CD4-positive, CD25-positive, alpha-beta regulatory T cell (primary cell): ENCODE measurements around the gene CAMTA1. TPM values are rescaled to one million over a fixed set of nuclear protein-coding genes. Genes with fewer than 3 reads are reported as not detected.
A peak's percentile ranks its signal among the peaks of the same experiment; 100 is the strongest.

Experiments
- ATAC-seq, 2 donors: fragments of 150-1000 bp; cut with Tn5 transposase; one replicate each; pipeline ENCODE4 v1.10.0; 2021; ENCODE audit warnings: low read depth in 2 of 2, moderate number of reproducible peaks in 2 of 2, moderate library complexity in 1 of 2
- DNase-seq, 3 donors: peaks; one replicate each; pipeline versions ENCODE4 v3.0.0 to v3.0.0-alpha.2; 2012 to 2022; ENCODE audit warnings: mixed read lengths in 1 of 3
- H3K27ac ChIP-seq: one replicate; pipeline ENCODE4 v1.7.0; 2013; ENCODE audit warnings: mild to moderate bottlenecking, low read length; ENCODE audit not compliant: insufficient read depth, poor library complexity, severe bottlenecking
- H3K27me3 ChIP-seq: one replicate; pipeline ENCODE4 v1.7.0; 2013; ENCODE audit warnings: low read length; ENCODE audit not compliant: control insufficient read depth, insufficient read depth
- H3K36me3 ChIP-seq: one replicate; pipeline ENCODE4 v1.7.0; 2013; ENCODE audit warnings: mild to moderate bottlenecking, low read length, moderate library complexity; ENCODE audit not compliant: control insufficient read depth, insufficient read depth
- H3K4me1 ChIP-seq: 2 replicates; pipeline ENCODE4 v1.7.0; 2013; ENCODE audit warnings: mild to moderate bottlenecking, low read length; ENCODE audit not compliant: insufficient read depth, control insufficient read depth, poor library complexity, severe bottlenecking
- H3K4me3 ChIP-seq: one replicate; pipeline ENCODE4 v1.7.0; 2013; ENCODE audit warnings: low read depth, mild to moderate bottlenecking, low read length, moderate library complexity
- H3K9me3 ChIP-seq, 2 experiments: 1 replicate in 1 of 2; 2 replicates in 1 of 2; pipeline ENCODE4 v1.7.0; 2013; ENCODE audit warnings: low read length in 2 of 2, mild to moderate bottlenecking in 1 of 2, moderate library complexity in 1 of 2; ENCODE audit not compliant: control insufficient read depth in 2 of 2
- H3K27ac Mint-ChIP-seq, 3 donors: one replicate each; pipeline ENCODE4 v1.8.0; 2020 to 2022; ENCODE audit warnings: mild to moderate bottlenecking in 3 of 3, mixed read lengths in 3 of 3, moderate library complexity in 2 of 3
- H3K27me3 Mint-ChIP-seq: one replicate; pipeline ENCODE4 v1.8.0; 2022; ENCODE audit warnings: mild to moderate bottlenecking, mixed read lengths
- H3K36me3 Mint-ChIP-seq: one replicate; pipeline ENCODE4 v1.8.0; 2020; ENCODE audit warnings: mixed read lengths
- H3K4me1 Mint-ChIP-seq, 4 donors: one replicate each; pipeline ENCODE4 v1.8.0; 2020 to 2022; ENCODE audit warnings: mixed read lengths in 4 of 4, mild to moderate bottlenecking in 1 of 4
- H3K4me3 Mint-ChIP-seq, 4 donors: one replicate each; pipeline ENCODE4 v1.8.0; 2020 to 2022; ENCODE audit warnings: mild to moderate bottlenecking in 4 of 4, mixed read lengths in 4 of 4, moderate library complexity in 3 of 4
- H3K9me3 Mint-ChIP-seq, 7 donors: one replicate each; pipeline ENCODE4 v1.8.0; 2020 to 2022; ENCODE audit warnings: mixed read lengths in 7 of 7, mild to moderate bottlenecking in 3 of 7, moderate library complexity in 2 of 7
- polyA plus RNA-seq, 4 donors: library from polyadenylated mRNA; unstranded; fragments of 300-500 nt; fragmentation: Illumina TruSeq; gene quantifications; one replicate each; pipeline ENCODE4 v1.2.3, GENCODE V29; 2021
- total RNA-seq: library from RNA; stranded (reverse); gene quantifications from one replicate; pipeline ENCODE4 v1.2.3, GENCODE V29; 2022

Gene CAMTA1
- total and polyA plus RNA-seq, 5 donors from 2014 or later, result 48.8 to 112 (median 80.0) TPM

DNA sequence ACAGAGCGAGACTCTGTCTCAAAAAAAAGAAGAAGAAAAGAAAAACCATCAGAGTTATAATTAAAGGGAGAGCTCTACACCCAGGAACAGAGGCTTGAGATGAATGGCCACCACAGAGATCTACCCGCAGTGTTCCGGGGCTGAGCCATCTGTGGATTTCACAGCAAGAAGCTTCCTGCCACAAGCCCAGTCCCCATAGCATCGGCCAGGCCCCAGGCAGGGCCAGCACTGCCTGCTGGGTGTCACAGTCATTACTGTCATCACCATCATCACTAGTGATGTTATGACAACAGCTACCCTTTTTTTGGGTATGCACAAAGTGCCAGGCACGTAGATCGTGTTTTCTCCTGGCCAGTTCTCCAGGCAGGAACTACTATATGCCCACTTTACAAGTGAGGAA lies 874.3 kb downstream of the CAMTA1 start:
- Mint-ChIP-seq H3K27ac (peak overlapping the region in 1 of 3 donors; percentile 14), H3K4me1 (no peaks in the 10 kb centered on the region), H3K27me3 (peaks cover 4% of the 10 kb centered on the region), H3K9me3 (no peaks in the 10 kb centered on the region), H3K4me3 (no peak overlapping the region), H3K36me3 (no peaks in the 10 kb centered on the region)
- Histone ChIP-seq H3K27ac (no peak overlapping the region), H3K27me3 (no peaks in the 10 kb centered on the region), H3K9me3 (no peaks in the 10 kb centered on the region), H3K4me3 (no peak overlapping the region), H3K4me1 (no peaks in the 10 kb centered on the region), H3K36me3 (no peaks in the 10 kb centered on the region)
- DNase-seq, result no peak
- no peak for ATAC-seq

- no peak for ATAC-seq
- Mint-ChIP-seq H3K27ac (no peak overlapping the region), H3K4me3 (no peak overlapping the region), H3K36me3 (no peaks in the 10 kb centered on the region), H3K4me1 (peaks cover 0 to 6% (median 0%) of the 10 kb centered on the region in 4 donors), H3K27me3 (peaks cover 4% of the 10 kb centered on the region), H3K9me3 (peaks cover 0 to 1% (median 0%) of the 10 kb centered on the region in 7 donors)
- Histone ChIP-seq H3K27me3 (no peaks in the 10 kb centered on the region), H3K4me3 (no peak overlapping the region), H3K36me3 (no peaks in the 10 kb centered on the region), H3K9me3 (no peaks in the 10 kb centered on the region), H3K27ac (no peak overlapping the region), H3K4me1 (peaks cover 6% of the 10 kb centered on the region)
- no peak for DNase-seq
These were observed 878.3 kb downstream of the CAMTA1 start for GRCh38 chr1:7663451-7664146.

DNA sequence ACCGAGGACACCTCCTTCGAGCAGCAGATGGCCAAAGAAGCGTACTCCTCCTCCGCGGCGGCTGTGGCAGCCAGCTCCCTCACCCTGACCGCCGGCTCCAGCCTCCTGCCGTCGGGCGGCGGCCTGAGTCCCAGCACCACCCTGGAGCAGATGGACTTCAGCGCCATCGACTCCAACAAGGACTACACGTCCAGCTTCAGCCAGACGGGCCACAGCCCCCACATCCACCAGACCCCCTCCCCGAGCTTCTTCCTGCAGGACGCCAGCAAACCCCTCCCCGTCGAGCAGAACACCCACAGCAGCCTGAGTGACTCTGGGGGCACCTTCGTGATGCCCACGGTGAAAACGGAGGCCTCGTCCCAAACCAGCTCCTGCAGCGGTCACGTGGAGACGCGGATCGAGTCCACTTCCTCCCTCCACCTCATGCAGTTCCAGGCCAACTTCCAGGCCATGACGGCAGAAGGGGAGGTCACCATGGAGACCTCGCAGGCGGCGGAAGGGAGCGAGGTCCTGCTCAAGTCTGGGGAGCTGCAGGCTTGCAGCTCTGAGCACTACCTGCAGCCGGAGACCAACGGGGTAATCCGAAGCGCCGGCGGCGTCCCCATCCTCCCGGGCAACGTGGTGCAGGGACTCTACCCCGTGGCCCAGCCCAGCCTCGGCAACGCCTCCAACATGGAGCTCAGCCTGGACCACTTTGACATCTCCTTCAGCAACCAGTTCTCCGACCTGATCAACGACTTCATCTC lies 879.1 kb downstream of the CAMTA1 start:
- Mint-ChIP-seq H3K9me3 (peaks cover 0 to 1% (median 0%) of the 10 kb centered on the region in 7 donors), H3K36me3 (no peaks in the 10 kb centered on the region)

DNA sequence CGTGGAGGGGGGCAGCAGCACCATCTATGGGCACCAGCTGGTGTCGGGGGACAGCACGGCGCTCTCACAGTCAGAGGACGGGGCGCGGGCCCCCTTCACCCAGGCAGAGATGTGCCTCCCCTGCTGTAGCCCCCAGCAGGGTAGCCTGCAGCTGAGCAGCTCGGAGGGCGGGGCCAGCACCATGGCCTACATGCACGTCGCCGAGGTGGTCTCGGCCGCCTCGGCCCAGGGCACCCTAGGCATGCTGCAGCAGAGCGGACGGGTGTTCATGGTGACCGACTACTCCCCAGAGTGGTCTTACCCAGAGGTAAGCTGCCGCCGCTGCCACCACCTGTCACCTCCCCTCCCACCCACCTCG lies 879.6 kb downstream of the CAMTA1 start:
- Mint-ChIP-seq H3K4me3 (no peak overlapping the region), H3K27ac (no peak overlapping the region), H3K36me3 (no peaks in the 10 kb centered on the region), H3K27me3 (peaks cover 4% of the 10 kb centered on the region), H3K4me1 (peaks cover 0 to 12% (median 3%) of the 10 kb centered on the region in 4 donors), H3K9me3 (peaks cover 0 to 1% (median 0%) of the 10 kb centered on the region in 7 donors)
- Histone ChIP-seq H3K9me3 (no peaks in the 10 kb centered on the region), H3K27ac (no peak overlapping the region), H3K4me1 (peaks cover 13% of the 10 kb centered on the region), H3K36me3 (no peaks in the 10 kb centered on the region), H3K4me3 (no peak overlapping the region), H3K27me3 (no peaks in the 10 kb centered on the region)
- ATAC-seq (no peak), DNase-seq (no peak)

More for the DNA sequence above, 879.1 kb downstream of the CAMTA1 start:
- Mint-ChIP-seq H3K27me3 (peaks cover 4% of the 10 kb centered on the region), H3K4me3 (no peak overlapping the region), H3K27ac (no peak overlapping the region), H3K4me1 (peaks cover 0 to 6% (median 1%) of the 10 kb centered on the region in 4 donors)
- DNase-seq, result no peak
- Histone ChIP-seq H3K27ac (no peak overlapping the region), H3K4me3 (no peak overlapping the region), H3K4me1 (peaks cover 9% of the 10 kb centered on the region), H3K27me3 (no peaks in the 10 kb centered on the region), H3K9me3 (no peaks in the 10 kb centered on the region), H3K36me3 (no peaks in the 10 kb centered on the region)
- ATAC-seq, result no peak

- Histone ChIP-seq H3K4me1 (peaks cover 16% of the 10 kb centered on the region), H3K36me3 (no peaks in the 10 kb centered on the region), H3K4me3 (no peak overlapping the region), H3K27me3 (no peaks in the 10 kb centered on the region), H3K27ac (no peak overlapping the region), H3K9me3 (no peaks in the 10 kb centered on the region)
- Mint-ChIP-seq H3K9me3 (peaks cover 0 to 1% (median 0%) of the 10 kb centered on the region in 7 donors), H3K4me1 (peaks cover 0 to 18% (median 3%) of the 10 kb centered on the region in 4 donors), H3K36me3 (no peaks in the 10 kb centered on the region), H3K27me3 (no peaks in the 10 kb centered on the region), H3K4me3 (no peak overlapping the region), H3K27ac (peak overlapping the region in 1 of 3 donors; percentile 32)
- ATAC-seq, result no peak
- DNase-seq, result no peak
These were observed 881.0 kb downstream of the CAMTA1 start for GRCh38 chr1:7666249-7666648.

DNA sequence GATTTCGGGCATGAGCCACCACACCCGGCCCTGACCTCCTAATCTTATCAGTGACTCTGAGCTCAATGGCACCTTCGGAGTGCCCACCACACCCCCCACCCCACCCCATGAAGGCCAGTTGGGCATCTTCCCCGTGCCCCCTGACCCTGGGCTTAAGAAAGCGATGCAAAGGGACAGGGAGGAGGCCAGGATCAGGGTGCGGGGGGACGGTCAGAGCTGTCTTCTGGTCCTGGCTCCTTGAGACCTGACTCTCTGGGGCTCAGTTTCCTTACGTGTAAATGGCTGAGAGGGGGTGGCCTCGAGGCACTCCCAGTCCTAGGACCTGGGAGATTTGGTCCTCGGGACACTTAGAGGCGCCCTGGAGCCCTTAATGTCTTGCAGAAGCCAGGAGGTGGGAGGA lies 881.9 kb downstream of the CAMTA1 start:
- ATAC-seq (no peak), DNase-seq (no peak)
- no peak overlapping the region for H3K27ac ChIP-seq
- Mint-ChIP-seq H3K4me1 (peaks cover 0 to 21% (median 6%) of the 10 kb centered on the region in 4 donors), H3K9me3 (peaks cover 0 to 1% (median 0%) of the 10 kb centered on the region in 7 donors), H3K27me3 (no peaks in the 10 kb centered on the region), H3K4me3 (no peak overlapping the region), H3K36me3 (no peaks in the 10 kb centered on the region), H3K27ac (no peak overlapping the region)
- H3K4me1 ChIP-seq, result peaks cover 16% of the 10 kb centered on the region
- no peak overlapping the region for H3K4me3 ChIP-seq
- no peaks in the 10 kb centered on the region for H3K36me3 ChIP-seq
- no peaks in the 10 kb centered on the region for H3K9me3 ChIP-seq
- no peaks in the 10 kb centered on the region for H3K27me3 ChIP-seq

- Mint-ChIP-seq H3K9me3 (peaks cover 0 to 1% (median 0%) of the 10 kb centered on the region in 7 donors), H3K4me3 (no peak overlapping the region), H3K36me3 (no peaks in the 10 kb centered on the region), H3K4me1 (peaks cover 0 to 25% (median 8%) of the 10 kb centered on the region in 4 donors), H3K27ac (no peak overlapping the region), H3K27me3 (no peaks in the 10 kb centered on the region)
- Histone ChIP-seq H3K27me3 (no peaks in the 10 kb centered on the region), H3K4me1 (peaks cover 17% of the 10 kb centered on the region), H3K4me3 (no peak overlapping the region), H3K27ac (no peak overlapping the region), H3K9me3 (no peaks in the 10 kb centered on the region), H3K36me3 (no peaks in the 10 kb centered on the region)
- DNase-seq (peak; percentile 68 to 80 (median 71)), ATAC-seq (peak; percentile 52 to 73)
These were observed 882.5 kb downstream of the CAMTA1 start for GRCh38 chr1:7667625-7668218.
